HG03103 (cell line): ENCODE measurements around the gene GPD1L.

ENCODE experiments used
- ATAC-seq: cut with Tn5 transposase; IDR thresholded peaks from one replicate; pipeline ENCODE4 v1.9.1; 2021; ENCODE audit warnings: low read depth; ENCODE audit not compliant: unreplicated experiment

Gene GPD1L

DNA sequence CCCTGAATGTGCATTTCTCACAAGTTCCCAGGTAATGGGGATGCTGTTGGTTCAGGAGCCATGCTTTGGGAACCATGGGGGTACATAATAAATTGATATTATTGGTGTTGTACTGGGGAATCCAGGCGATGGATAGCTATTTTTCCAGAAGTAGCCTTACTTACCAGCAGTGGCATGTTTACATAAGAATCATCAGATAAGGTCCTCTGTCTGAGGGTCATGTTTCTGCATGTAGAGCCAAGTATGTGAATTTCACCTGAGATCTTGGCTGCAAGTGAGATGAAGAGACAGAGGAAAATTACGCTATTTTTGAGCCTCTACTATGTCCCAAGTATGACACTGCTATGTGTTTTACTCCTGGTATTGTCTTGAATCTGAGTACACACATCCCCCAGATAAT, 26.3 kb downstream of the GPD1L start:
- no peak for ATAC-seq

DNA sequence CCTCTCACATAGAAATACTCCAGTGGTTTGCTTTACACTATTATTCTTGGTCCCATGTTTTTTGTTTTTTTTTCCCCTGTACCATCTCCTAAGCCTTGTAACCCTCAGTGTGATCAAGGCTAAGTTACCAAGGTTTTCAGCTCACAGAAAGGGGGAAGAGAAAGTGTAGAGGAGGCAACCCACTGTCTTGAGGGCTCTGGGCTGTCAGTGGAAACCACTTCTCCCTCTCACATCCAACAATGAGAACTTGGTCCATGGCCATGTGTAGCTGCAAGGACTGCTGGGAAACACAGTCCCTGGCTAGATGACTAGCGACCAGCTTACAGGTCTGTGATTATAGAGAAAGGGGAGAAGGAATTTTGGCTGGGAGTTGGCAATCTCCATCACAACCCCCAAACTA, 30.3 kb downstream of the GPD1L start:
- no peak for ATAC-seq

DNA sequence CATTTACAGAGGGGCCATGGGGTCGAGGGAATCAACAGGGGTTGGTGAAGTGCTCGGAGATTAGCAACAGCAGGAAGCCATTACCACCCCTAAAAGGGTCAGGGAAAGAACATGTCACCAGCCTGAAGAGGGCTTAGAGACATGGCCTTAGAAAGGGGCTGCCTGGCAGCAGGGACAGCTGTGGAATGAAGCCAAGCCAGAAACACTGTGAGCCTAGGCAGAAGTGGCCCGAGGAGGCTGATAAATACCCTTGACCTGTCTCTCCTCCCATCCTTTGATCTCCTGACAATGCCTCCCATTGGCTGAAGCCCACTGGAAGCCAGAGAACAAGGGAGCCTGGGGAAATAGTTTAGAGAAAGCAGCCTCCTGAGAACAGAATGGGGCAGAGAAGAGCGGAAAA, 31.4 kb downstream of the GPD1L start:
- ATAC-seq: no peak

DNA sequence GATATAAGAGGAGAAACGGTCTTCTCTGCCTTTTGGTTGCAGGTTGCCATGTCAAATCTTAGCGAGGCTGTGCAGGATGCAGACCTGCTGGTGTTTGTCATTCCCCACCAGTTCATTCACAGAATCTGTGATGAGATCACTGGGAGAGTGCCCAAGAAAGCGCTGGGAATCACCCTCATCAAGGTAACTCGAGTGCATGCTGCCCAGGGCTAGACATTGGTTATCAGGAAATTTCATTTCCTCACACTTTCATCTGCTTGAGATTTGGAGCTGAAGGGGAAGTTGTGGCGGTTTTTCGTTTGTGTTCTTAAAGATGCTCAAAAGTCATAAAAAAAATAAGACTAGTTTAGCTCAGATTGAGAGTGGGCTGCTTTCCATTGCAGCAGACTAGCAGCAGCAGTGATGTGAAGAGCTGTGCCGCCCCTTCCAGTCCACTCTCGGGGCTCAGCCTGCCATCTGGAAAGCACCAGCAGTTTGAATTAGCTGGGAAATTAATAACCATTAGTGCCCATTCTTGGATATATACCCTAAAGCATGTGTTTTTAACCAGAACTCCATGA, 32.2 kb downstream of the GPD1L start:
- ATAC-seq: no peak

DNA sequence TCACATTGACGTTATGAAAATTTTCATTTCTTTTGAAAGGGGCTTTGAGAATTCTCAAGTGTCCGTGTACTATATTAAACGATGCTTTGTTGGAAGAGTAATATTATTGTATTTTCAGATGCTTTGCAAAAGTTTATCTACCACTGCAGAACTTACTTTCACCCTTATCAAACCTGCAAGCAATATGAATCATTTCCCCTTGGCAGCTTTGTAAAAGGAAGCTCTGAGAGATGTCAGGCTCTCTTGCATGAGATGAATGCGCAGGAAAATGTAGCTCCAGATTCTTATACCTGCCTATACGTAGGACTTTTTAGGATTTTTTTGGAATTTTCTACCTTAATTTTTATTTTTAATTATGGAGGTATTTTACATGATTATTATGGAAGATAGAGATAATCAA, 34.5 kb downstream of the GPD1L start:
- ATAC-seq: no peak

DNA sequence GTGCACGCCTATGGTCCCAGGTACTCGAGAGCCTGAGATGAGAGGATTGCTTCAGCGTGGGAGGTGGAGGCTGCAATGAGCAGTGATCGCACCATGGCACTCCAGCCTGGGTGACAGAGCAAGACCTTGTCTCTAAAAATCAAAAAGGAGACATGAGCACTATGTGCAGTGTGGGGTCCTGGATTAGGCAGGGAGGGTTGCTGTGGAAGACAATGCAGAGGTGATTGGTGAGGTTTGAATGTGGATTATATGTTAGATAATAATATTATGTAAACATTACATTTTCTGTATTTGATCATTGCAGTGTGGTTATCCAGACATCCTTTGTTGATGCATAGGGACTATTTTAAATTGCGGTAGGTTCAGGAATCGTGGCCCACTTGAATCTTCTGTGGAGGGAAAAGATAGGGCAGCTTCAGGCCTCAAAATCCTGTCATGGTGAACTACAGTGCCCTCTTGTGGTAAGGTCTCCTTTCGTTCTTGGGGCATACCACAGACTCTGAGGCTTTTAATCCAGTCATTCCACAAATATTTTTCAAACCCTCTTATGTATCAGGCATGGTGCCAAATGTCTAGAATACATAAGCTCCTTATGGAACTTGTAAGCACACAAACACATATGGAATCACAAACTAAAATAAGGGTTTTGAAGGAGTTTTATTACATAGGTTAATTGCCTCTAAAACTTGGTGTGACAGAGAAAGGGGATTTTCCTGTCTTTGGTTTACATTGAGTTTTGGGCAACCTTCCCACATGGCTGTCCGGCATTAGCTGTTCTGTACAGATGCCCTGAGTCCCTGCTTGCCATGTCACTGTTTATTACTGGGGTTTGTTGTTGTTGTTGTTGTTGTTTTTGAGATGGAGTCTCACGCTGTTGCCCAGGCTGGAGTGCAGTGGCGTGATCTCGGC, 37.7 kb downstream of the GPD1L start:
- ATAC-seq: no peak

DNA sequence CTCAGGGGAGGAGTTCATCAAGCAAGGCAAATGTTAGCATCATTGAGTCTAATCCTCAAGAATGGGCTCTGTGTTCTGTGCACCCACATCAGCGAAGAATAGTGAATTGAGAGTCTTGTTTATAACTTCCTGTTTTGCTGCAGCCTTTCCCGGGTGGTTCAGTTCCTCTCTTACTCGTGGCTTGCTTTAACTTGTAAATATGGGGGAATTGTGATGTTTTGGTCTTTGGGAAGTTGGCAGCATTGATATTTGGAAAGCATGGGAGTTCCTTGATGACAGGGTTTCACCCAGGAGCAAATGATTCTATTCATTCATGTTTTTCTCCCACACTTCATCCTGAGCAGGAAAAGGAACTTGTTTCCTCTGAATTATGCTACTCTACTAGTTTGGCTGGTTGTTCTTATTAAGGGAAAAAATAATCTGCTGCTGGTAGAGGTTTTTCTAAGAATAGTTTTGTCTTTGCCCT, 40.4 kb downstream of the GPD1L start:
- no peak for ATAC-seq

DNA sequence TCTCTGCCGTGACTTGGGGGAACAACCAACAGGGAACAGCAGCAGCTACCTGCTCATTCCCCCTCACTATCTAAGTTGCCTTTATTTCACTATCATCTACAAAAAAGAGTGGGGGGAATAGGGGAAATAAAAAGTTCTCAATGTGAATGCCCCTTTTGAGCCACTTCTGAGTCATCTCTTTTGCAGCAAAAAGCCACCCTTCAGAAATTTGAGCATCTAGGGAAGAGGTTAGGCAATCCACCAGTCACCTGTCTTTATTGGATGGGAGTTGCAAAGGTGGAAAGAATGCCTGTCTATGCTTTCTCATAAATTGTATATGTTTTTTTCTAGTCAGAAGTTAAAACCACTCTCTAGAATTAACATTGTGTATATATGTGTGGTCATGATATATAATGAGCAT, 41.1 kb downstream of the GPD1L start:
- ATAC-seq: no peak

DNA sequence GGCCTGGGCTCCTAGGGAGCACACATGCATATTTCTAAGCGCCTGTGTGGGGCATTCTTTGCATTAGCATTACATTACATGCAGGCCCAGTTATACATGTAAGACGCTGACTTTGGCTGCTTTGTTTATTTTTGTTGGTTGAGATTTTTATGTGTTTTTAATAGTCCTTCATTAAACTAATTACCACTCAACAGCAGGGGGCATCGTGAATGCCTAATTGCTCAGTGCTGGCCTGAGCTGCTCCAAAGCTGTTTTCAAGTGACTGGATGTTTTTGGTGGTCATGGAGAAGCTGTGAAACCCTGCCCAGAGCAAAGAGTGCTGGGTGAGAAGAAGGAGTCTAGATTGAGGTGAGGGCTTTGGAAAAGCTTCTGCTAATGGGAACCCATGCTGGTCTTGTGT, 41.5 kb downstream of the GPD1L start:
- no peak for ATAC-seq

DNA sequence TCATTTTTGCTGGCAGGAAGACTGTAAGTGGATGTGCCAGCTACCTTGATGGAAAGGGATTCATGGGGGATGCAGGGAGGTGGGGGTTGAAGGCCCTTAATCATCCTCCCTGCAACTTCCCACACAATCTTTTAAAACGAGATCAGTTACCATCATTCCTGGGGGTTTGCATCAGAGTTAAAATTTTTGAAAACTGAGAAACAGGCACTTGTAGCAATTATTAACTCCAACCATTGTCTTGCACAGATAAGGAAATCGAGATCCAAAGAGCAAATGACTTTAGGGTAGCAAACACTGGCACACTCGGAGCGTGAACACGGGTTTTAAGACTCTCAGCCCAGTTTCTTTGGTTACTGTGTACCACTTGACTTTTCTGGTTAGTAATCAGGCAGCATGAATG, 41.9 kb downstream of the GPD1L start:
- no peak for ATAC-seq

DNA sequence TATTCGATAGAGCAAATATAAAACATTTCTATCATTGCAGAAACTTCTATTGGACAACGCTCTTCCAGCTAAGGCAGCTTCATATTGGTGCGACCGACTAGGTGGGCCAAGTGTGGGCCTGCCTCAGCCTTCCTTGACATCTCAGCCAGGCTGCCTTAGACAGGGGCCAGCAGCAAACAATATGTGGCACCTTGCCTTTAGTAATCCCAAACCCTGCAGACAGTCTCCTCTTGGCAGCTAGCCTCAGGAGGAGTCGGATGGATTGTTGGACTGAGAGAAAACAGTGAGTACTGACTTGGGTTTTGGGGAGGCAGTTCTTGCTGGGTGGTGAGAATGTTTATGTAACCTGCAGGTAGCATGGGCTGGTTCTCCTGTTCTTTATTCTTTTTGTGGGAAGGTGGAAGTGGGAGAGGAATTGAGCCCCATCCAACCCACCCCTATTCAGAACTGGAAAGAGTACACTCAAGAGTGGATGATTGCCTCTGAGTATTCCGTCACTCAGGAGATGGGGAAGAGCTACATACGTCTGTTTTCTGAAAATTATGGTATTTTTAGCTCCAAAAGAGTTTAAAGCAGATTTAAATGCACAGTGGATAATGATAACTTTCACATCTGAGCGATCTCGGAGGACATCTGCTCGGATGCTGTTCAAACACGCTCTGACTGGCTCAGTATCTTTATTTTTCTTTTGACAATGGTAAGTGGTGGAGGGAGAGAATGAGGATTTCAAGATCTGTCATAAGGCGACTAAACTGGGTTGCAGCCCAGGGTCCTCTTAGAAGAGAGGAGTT, 47.2 kb downstream of the GPD1L start:
- no peak for ATAC-seq

DNA sequence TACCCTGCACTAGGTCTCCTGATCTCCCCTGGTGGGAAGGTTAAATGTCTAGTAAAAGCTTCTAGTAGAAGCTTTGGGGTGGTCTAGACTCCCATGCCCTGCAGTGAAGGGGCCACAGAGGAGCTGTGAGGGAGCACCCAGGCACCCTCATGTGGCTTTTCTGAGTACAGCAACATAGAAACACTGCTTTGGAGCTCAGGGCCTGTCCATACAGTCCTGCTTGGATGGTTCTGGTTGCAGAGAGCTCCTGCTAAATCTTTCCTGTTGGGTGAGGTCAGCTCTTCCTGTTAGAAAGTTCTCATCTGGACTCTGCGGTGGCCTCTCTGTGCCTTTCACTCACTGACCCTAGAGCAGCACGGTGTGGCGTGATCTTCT, 47.8 kb downstream of the GPD1L start:
- ATAC-seq: no peak

DNA sequence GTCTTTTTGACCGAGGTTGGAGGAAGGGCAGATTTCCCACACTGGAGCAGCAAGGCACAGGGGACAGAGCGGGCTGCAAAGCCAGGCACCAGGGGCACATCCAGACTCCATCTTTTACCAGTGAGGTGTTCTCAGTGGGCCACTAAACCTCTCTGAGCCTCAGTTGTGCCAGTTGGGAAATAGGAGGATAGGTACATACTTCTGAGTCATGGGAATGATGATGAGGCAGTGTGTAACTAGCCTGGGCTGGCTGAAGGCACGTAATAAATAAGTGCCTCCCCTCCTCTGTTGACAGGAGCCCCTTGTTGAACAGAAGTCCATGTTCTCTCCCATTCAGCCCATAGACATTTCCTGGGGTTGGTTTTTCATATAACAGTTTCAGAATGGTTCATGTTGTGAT, 48.7 kb downstream of the GPD1L start:
- no peak for ATAC-seq

DNA sequence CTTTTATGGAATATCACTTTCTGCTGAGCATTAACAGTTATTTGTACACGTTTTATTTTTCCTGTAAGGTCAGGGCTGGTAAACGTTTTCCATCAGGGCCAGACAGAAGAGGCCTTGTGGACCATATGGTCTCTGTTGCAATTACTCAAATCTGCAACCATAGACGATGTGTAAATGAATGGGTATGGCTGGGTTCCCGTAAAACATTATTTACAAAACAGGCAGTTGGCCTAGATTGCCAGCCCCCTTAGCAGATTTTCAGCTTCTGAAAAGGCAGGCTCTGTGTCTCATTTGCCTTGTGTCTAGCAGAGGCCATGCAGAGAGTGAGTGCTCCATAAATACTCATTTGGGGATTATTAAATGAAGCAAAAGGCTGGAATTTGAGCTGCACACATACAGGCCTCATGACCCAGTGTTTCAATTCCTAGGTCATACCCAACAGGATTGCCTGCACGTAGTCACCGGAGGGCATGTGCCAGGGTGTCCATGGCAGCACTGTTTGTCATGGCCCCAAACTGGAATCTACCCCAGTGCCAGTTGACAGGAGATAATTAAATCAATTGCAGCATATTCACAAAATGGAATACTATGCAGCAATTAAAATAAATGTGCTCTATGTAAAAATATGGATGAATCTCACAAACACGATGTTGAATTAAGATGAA, 51.3 kb downstream of the GPD1L start:
- no peak for ATAC-seq

DNA sequence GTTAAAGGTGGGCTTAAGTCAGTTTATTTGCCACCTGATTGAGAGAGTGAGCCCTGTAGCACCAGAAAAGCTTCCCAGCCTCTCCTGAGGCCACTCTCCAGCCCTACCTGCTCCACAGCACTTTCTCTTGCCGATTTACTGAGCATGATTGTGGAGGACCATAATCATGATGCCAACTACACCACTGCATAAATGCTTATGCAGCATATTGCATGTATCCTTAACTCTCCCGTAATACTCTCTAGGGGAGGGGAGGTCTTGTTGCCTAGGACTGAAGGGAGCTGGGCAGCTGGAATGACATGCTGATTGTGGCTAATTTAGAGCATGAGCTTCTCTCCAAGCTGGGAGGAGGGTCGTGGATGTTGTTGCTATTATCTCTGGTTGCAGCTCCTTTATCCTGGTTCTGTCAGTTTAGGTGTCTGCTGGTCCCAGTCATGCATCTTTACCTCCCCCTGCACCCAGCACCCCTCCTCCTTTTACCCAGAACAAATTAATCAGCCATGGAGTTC, 54.3 kb downstream of the GPD1L start:
- ATAC-seq: no peak

DNA sequence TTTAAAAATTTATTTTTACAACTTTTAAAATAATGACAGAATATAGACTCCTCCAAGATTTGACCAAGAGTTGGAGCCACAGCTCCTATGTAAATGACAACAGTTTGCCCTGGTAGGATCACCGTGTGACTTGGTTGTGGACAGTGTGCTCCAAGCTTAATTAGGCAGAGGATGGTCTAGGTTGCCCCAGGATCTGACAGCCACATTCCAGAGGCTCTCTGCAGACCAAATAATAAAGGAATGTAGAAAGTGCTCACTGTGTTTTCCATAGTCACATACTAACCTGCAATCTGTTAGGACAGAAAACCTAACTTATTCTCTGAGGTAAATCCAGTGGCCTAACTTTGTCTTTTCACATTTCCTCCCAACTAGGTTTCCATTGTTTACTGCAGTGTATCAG, 59.0 kb downstream of the GPD1L start:
- ATAC-seq: no peak

DNA sequence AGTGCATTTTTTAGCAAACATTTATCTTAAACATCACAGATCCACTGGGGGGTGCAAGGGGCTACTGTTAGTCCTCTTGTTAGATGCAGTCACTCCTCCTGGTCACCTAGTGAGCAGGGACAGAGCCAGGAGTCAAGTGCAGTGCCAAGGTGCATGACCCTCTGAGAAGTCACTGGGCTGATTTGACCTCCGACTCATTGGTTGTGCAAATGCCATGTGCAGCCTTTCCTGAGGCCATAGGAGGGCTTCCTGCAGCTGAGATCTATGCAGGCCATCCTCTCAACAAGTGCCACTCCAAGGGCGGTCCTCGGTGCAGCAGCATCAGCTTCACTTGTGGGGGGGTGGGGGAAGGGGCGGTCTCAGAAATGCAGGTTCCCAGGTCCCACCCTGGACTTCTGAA, 60.2 kb downstream of the GPD1L start:
- no peak for ATAC-seq

DNA sequence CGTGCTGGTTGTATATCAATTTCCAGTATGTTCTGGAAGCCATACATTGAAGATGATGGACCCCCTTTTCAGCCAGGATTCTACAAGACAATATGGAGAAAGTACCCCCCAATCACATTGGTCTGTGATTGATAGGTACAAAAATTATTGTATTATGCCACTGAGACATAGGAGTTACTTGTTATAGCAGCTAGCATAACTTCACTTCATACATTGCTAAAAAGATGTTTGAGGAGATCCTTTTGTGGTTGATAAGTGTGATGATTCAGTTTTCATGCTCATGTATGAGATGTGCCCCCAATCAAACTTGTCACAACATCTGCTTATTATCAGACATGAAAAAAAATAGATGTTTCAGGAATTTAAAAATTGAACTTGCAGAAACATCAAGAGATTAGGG, 66.0 kb downstream of the GPD1L start:
- no peak for ATAC-seq

DNA sequence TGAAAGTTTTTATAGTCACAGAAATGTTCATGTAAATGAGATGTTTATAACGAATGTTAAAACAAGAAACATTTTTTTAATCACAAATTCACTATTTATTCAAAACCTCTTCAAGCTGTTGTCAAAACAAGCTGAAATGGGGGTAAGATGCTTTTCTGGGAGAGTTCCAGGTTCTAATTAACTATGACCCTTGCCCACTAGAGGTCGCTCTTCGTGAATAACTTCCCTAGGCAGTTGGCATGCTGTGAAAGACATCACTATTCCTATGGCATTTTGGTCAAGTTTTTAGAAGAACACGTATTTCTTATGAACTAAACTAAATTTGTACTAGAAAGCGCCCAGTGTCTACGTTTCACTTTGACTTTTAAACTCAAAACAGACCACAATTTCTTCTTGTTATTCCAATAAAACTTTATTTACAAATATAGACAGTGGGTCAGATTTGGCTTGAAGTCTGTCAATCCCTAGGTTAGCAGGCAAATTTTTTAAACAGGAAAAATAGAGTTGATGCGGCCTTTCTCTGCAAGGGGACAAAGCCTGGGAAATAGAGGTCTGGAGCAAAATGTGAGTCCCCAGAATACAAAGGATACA, 69.3 kb downstream of the GPD1L start:
- no peak for ATAC-seq

DNA sequence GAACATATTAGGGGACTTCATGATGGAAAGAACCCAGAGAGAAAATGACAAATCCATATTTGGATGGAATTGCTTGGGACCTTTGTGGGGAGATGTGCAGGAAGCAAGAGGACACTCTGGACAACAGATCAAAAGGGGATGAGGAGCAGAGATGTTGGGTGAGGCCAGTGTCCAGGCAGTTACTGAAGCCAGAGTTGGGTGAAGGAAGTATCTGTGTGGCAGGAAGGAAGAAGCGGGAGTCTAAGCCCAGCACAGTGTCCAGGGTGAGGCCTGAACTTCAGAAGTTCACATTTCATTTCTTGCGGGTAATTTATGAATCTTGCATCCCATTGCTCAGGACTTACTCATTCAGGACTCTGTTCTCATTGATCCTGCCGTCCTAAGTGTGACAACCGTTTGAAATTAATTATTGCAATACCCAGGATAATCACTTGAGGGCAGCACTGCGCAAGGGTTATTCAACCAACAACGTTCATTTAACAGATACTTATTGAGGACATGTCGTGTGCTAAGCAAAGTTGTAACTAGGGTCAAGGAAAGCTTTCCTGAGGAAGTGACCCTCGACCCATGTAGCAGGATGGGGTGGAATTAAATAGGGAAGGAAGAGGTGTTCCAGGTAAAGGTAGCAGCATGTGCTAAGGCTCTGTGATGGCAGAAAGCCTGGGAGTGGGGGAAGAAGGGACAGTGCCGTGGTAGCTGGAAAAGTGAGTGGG, 70.7 kb downstream of the GPD1L start:
- peak; percentile 38 for ATAC-seq
